Activated CD8-positive, alpha-beta T cell treated with anti-CD3 and anti-CD28 coated beads, Interleukin-2, amount 10 ng/mL, durations not matched to agents 7 days and 5 days (primary cell): ENCODE data around the gene CYP4A22. TPM values are rescaled to one million over a fixed set of nuclear protein-coding genes. Genes with fewer than 3 reads are reported as not detected.
A peak's percentile ranks its signal among the peaks of the same experiment; 100 is the strongest.

Source experiments
- ATAC-seq: fragments of 150-1000 bp; cut with Tn5 transposase; one replicate; pipeline ENCODE4 v1.10.0; 2021; ENCODE audit warnings: moderate library complexity
- CTCF ChIA-PET: fragments of 350-600 bp; sonication (Branson Sonifier 250); formaldehyde crosslinking; loops from one replicate; lab custom pipeline; 2021; ENCODE audit warnings: antibody characterized with exemption; lab: Charles Lee
- POLR2A ChIA-PET: fragments of 350-600 bp; sonication (Branson Sonifier 250); formaldehyde crosslinking; loops from one replicate; lab custom pipeline; 2021; ENCODE audit warnings: antibody characterized with exemption; lab: Charles Lee
- DNase-seq: peaks from one replicate; pipeline ENCODE4 v3.0.0-alpha.2; 2020
- H3K27ac Mint-ChIP-seq: one replicate; pipeline ENCODE4 v1.8.0; 2021; ENCODE audit warnings: mild to moderate bottlenecking, mixed read lengths
- H3K27me3 Mint-ChIP-seq: one replicate; pipeline ENCODE4 v1.8.0; 2021; ENCODE audit warnings: low read depth, mixed read lengths
- H3K36me3 Mint-ChIP-seq: one replicate; pipeline ENCODE4 v1.8.0; 2021; ENCODE audit warnings: low read depth, mixed read lengths
- H3K4me1 Mint-ChIP-seq: one replicate; pipeline ENCODE4 v1.8.0; 2021; ENCODE audit warnings: low read depth, mixed read lengths
- H3K4me3 Mint-ChIP-seq: one replicate; pipeline ENCODE4 v1.8.0; 2021; ENCODE audit warnings: mild to moderate bottlenecking, mixed read lengths
- H3K9me3 Mint-ChIP-seq: one replicate; pipeline ENCODE4 v1.8.0; 2022; ENCODE audit warnings: mixed read lengths; ENCODE audit not compliant: insufficient read depth
- total RNA-seq, 2 experiments: library from RNA; stranded (reverse); gene quantifications; one replicate each; pipeline ENCODE4 v1.2.3, GENCODE V29; 2021

CYP4A22 gene
- total RNA-seq, 2 experiments from 2014 or later: not detected

DNA sequence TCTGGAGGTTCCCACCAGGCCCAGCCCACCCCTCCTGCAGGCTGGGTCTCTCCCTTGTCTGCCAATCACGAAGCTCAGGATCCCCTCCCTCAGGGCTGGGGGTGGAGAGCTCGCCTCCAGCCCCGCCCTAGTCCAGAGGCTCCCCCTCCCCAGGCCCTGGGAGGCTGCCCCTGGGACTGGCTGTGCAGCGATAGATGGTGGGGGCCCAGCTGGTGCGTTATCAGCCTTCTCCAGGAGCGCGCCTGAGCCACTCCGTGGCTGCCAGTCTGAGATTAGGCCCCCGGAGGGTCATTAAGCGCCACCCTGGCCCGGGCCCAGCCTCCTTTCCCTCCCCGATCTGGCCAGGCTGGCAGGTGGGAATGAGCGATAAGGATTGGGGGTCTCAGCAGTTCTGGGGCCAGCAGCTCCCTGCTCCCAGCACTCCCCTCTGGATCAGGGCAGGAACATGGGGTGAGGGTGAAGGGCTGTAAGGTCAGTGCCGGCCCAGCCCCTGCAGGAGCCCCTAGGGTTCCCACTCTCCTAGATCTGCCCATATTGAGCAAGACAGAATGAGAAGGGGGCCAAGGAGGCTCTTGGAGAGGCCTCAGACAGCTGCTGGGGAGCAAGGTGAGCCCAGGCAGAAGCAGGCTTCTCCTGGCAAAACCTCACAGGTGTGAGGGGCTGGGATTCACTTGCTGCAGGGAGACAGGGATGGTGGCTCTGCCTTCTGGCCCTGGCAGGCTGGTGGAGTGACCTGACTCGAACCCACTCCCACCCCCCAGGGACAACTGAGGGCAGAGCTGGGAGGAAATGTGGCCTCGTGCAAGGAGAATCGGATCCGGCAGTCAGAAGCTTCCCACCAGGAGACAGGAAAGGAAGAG is 44.1 kb downstream of the CYP4A22 start:
- no peak overlapping the region for H3K27ac Mint-ChIP-seq
- peaks cover 24% of the 10 kb centered on the region for H3K27me3 Mint-ChIP-seq
- H3K36me3 Mint-ChIP-seq: no peaks in the 10 kb centered on the region
- DNase-seq (peak; percentile 16), ATAC-seq (no peak)
- CTCF ChIA-PET: interaction anchor here (0.9 to 3.8 kb wide), 3 partner anchors 11 to 256 kb away, joined by 3 to 19 read pairs (median 11); partner anchors contain the start of gene FOXD2
- H3K9me3 Mint-ChIP-seq: no peaks in the 10 kb centered on the region
- peaks cover 8% of the 10 kb centered on the region for H3K4me1 Mint-ChIP-seq
- POLR2A ChIA-PET: no interaction called here
- H3K4me3 Mint-ChIP-seq: no peak overlapping the region

DNA sequence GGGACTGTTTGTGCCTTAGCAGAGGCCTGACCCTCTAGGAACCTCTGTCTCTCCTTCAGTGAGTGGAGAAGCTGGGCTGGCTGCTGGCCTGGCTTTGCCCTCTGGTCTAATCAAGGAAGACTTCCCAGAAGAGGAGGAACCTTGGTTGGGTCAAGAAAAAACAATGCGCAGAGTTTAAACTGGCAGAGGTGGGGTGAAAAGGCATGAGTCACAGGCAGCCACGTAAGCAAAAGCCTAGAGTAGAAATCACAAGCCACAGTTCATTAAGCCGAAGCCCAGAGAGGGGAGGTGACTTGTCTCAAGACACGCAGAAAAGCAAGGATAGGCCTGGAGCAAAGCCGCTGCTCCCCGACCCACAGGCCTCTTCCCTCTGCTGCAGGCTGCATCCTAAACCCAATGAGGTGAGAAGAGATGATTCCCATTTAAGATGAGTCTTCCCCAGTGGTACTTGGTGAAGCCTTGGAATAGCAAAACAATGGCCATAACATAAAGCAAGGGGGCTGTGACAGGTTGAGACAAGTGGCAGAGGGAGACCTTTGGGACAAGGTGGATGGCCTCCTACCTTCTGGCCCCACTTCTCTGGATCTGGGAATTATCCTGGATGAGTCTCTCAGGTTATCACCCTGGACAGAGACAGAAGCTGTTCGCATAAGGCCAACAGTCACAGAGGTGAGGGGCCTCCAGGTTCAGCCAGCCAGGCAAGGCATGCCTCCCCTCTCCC is 44.9 kb downstream of the CYP4A22 start:
- no peak overlapping the region for H3K27ac Mint-ChIP-seq
- no peaks in the 10 kb centered on the region for H3K9me3 Mint-ChIP-seq
- peaks cover 24% of the 10 kb centered on the region for H3K27me3 Mint-ChIP-seq
- ATAC-seq (no peak), DNase-seq (peak; percentile 14)
- CTCF ChIA-PET: interaction anchor here (2.1 to 3.8 kb wide), 2 partner anchors 10 to 81 kb away, joined by 11 to 19 read pairs; no protein-coding TSS in a partner anchor
- no peak overlapping the region for H3K4me3 Mint-ChIP-seq
- H3K36me3 Mint-ChIP-seq: no peaks in the 10 kb centered on the region
- H3K4me1 Mint-ChIP-seq: peaks cover 8% of the 10 kb centered on the region
- POLR2A ChIA-PET: no interaction called here

DNA sequence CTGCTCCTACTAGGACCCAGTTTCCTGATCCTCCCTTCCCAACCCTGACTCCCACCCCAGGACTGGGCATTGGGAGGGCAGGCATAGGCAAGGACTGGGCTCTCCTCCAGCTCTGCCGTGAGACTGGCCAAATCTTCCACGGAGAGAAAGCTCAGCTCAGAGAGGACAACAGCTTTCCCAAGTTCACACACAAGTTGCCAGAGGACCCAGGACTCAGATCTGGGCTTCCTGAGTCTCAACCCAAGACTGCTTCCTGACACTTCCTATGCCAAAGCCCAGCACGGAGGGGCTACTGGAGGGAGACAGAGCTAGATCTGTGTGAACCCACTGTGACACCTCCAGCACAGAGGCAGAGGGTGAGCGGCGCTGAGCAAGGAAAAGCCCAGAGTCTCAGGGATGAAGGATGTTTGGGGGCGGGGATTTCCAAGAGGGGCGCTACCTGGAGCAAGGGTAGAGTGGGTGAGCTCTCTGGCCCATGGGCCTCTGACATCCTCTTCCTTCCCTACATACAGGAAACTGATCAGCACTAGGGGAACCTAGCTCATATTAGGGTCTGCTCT is 45.5 kb downstream of the CYP4A22 start:
- ChIA-PET POLR2A (no interaction called here), CTCF (interaction anchor here (0.8 to 3.8 kb wide), 2 partner anchors 10 to 12 kb away, joined by 3 to 19 read pairs; no protein-coding TSS in a partner anchor)
- Mint-ChIP-seq H3K27ac (no peak overlapping the region), H3K4me1 (peaks cover 8% of the 10 kb centered on the region), H3K27me3 (peaks cover 21% of the 10 kb centered on the region), H3K36me3 (no peaks in the 10 kb centered on the region), H3K4me3 (no peak overlapping the region), H3K9me3 (no peaks in the 10 kb centered on the region)
- ATAC-seq: no peak
- no peak for DNase-seq

DNA sequence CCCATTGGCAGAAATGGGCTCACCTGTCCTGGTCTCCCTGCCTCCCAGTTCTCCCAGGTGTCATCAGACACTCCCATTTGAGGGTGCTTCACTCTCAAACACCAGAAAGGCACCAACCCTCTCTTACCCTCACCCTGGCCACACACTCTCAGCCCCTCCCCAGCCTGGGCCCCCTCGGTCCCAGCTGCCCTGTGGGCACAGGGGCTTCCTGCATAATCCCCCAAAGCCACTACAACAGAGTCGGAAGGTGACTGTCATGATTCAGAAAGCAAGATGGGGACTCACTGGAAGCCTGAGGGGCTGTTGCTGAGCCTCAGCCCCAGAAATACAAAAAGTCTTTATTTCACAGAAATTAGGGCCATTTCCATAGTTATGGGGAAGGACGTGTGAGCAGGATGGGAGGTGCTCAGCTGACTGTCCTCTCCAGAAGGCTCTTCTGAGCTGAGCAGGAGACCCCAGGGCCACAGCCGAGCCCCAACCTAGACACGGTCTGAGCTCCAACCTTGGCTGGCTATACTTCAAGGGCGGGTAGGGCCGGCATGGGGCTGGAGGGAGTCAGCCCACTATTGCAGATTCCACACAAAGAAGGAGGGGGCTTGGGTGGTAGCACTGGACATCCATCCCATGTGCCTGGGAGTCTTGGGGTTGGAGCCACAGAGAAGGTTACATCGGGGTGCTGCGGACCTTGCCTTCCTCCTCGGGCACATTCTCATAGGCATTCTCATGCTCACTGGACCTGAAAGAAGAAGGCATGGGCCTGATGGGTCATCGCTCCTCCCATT is 46.3 kb downstream of the CYP4A22 start:
- ATAC-seq (no peak), DNase-seq (peak; percentile 19)
- H3K36me3 Mint-ChIP-seq: no peaks in the 10 kb centered on the region
- CTCF ChIA-PET: interaction anchor here (0.8 to 3.8 kb wide), 3 partner anchors 8 to 11 kb away, joined by 3 to 19 read pairs (median 4); no protein-coding TSS in a partner anchor
- H3K27me3 Mint-ChIP-seq: peaks cover 18% of the 10 kb centered on the region
- POLR2A ChIA-PET: no interaction called here
- H3K9me3 Mint-ChIP-seq: no peaks in the 10 kb centered on the region
- H3K27ac Mint-ChIP-seq: no peak overlapping the region
- peaks cover 8% of the 10 kb centered on the region for H3K4me1 Mint-ChIP-seq
- no peak overlapping the region for H3K4me3 Mint-ChIP-seq

DNA sequence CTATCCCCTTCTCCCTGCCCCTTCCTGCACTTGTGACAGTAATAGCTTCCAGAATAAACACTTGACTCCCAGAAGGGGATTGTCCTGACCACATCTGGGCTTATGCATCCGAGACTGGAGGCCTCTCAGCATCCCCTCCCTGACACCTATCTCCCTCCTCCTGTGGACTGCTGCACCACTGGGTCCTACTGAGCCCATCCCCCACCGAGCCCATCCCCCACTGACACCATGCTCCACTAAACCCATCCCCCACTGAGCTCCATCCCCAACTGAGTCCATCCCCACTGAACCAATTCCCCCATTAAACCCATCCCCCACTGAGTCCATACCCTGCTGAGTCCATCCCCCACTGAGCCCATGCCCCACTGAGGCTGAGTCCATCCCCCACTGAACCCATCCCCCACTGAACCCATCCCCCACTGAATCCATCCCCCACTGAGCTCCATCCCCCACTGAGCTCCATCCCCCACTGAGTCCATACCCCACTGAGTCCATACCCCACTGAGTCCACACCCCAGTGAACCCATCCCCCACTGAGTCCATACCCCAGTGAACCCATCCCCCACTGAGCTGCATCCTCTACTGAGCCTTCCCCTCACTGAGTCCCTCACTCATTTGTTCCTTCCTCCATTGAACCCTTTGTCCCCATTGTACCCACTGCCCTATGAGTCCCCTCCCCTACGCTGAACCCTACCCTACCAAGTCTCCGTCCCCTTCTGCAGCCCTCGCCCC is 47.0 kb downstream of the CYP4A22 start:
- no peak overlapping the region for H3K4me3 Mint-ChIP-seq
- ChIA-PET CTCF (interaction anchor here (1.2 to 3.8 kb wide), 2 partner anchors 8 to 9 kb away, joined by 4 to 19 read pairs; no protein-coding TSS in a partner anchor), POLR2A (no interaction called here)
- peaks cover 5% of the 10 kb centered on the region for H3K4me1 Mint-ChIP-seq
- H3K36me3 Mint-ChIP-seq: no peaks in the 10 kb centered on the region
- H3K27me3 Mint-ChIP-seq: peaks cover 12% of the 10 kb centered on the region
- H3K9me3 Mint-ChIP-seq: no peaks in the 10 kb centered on the region
- H3K27ac Mint-ChIP-seq: no peak overlapping the region
- DNase-seq (peak; percentile 21), ATAC-seq (peak; percentile 30)

DNA sequence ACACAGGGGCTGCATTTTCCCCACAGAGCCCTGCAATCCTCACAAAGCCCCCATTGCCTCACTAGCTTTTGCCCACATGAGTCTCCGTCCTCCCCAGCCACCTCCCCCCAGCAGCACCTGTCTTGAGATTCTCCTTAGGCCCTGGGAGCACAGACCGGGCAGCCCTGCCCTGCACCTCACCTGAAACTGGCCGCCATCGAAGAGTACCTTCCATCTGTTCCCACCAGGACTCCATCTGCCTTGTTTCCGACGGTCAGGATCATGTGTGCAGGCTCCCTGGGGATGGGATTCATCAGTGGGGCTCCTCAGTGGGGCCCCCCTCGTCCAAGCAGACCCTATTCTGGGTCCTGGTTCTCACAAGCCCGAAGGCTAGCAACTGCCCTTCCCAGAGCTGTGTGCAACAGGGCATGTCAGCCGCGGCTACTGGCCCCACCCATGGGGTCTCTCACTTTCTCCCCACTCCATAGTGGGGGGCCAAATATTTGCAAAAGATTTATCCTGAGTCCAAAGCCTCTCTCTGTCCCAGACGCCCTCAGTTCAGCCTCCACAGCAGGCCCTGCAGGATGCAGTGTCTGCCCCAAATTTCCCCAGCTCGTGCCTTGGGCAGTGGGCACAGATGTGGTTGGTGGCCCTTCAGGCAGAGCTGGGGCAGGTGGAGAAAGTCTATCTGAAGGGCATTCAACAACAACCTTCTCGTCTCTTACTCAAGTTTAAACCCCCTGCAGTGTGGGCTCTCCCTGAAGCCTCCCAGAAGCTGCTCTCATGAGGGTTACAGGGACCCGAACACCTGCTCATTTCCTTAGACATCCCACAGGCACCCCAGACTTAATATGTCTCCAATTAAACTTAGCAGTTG is 47.8 kb downstream of the CYP4A22 start:
- H3K9me3 Mint-ChIP-seq: no peaks in the 10 kb centered on the region
- ChIA-PET CTCF (interaction anchor here (1.2 to 3.8 kb wide), 2 partner anchors 7 to 10 kb away, joined by 4 to 19 read pairs; no protein-coding TSS in a partner anchor), POLR2A (no interaction called here)
- H3K27me3 Mint-ChIP-seq: peaks cover 8% of the 10 kb centered on the region
- no peaks in the 10 kb centered on the region for H3K36me3 Mint-ChIP-seq
- H3K4me3 Mint-ChIP-seq: no peak overlapping the region
- H3K27ac Mint-ChIP-seq: no peak overlapping the region
- DNase-seq (no peak), ATAC-seq (no peak)
- no peaks in the 10 kb centered on the region for H3K4me1 Mint-ChIP-seq

DNA sequence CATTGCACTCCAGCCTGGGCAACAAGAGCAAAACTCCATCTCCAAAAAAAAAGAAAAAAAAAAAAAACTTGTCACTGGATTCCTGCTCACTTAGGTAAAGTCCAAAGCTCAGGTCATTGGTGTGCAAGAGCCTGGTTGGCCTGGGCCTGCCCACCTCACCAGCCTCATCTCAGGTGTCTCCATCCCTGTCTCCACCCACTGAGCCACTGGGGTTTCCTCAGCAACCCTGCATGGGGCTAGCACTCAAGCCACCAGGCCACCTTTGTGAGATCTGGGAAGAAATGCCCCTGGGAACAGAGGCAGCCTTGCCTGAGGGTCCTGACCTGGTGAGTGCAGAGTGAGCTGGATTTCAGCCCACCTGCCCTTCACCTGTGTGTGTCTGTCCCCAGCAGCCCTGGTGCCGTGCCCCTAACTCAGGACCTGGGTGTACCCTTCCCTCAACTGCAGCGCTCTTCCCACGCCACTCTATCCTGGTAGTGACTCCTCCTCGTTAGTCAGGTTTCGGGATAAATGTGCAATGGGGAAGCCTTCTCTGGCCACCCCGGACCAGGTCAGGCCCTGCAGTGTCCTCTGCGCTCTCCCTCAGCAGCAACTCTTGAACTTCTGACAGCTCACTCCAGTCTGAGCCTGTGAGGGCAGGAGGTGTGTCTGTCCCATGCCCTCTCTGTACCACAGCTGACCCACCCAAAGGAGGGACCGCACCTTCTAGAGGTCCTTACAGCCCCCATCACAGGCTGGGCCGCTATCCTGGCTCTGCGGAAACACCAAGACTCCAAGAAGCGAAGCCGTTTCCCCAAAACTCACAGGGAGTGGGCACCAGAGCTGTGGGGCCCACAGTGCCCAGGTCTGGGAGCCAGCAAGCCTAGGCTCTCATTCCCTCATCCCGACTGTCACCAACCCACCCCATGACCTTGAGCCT is 49.3 kb downstream of the CYP4A22 start:
- POLR2A ChIA-PET: no interaction called here

DNA sequence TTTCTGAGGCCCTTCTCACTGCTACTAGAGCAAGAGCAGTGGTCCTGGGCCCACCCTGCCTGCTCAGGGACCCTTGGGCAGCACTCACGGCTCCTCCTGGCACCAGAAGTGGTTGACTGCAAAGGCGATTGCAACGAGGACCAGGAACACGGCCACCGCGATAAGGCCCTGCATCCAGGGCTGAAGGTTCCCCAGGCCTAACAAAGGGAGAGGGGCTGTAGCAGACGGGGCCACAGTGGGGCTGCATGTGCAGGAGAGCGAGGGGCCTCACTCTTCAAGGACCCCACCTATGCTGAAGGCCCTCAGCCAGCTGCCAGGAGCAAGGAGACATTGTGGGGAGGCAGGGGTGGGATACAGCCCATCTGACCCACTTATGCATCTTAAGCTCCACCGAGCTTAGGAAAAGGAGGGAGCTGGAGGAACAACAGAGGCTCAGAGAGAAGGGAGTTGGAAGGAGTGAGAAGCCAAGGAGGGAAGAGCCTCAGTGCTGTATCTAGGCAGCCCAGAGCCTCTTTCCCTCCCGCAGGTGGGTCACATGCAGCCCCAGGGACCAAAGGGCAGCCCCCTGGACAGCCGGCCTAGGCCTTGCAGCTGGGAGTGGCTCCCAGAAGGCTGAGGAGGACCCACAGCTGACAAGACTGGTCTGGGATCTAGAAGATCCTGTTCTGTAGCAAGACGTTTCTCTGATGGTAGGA is 50.1 kb downstream of the CYP4A22 start:
- ChIA-PET CTCF (interaction anchor here (0.8 to 3.7 kb wide), 3 partner anchors 8 to 76 kb away, joined by 3 to 26 read pairs (median 3); no protein-coding TSS in a partner anchor), POLR2A (no interaction called here)
- H3K27ac Mint-ChIP-seq: no peak overlapping the region
- H3K4me3 Mint-ChIP-seq: no peak overlapping the region
- H3K4me1 Mint-ChIP-seq: no peaks in the 10 kb centered on the region
- DNase-seq: peak; percentile 13
- H3K9me3 Mint-ChIP-seq: no peaks in the 10 kb centered on the region
- no peaks in the 10 kb centered on the region for H3K27me3 Mint-ChIP-seq
- H3K36me3 Mint-ChIP-seq: no peaks in the 10 kb centered on the region
- ATAC-seq: no peak

More for the DNA sequence above, 49.3 kb downstream of the CYP4A22 start:
- no peaks in the 10 kb centered on the region for H3K36me3 Mint-ChIP-seq
- ATAC-seq: no peak
- no peaks in the 10 kb centered on the region for H3K9me3 Mint-ChIP-seq
- CTCF ChIA-PET: no interaction called here
- no peak overlapping the region for H3K4me3 Mint-ChIP-seq
- H3K27me3 Mint-ChIP-seq: no peaks in the 10 kb centered on the region
- H3K27ac Mint-ChIP-seq: no peak overlapping the region
- no peaks in the 10 kb centered on the region for H3K4me1 Mint-ChIP-seq
- peak; percentile 9 for DNase-seq

DNA sequence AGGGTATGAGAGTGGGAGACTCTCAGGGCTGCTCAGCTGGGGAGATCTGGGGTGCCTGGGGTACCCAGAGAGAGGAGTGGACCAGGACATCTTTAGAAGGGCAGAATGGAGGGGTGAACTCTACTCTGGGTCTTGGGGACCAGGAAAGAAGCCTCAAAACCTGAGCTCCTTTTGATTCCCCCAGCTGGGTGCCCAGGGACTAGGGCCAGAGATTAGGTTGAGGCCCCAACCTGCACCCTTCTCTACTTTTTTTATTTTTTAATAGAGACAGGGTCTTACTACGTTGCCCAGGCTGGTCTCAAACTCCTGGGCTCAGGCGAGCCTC is 50.6 kb downstream of the CYP4A22 start:
- DNase-seq (peak; percentile 16), ATAC-seq (no peak)
- H3K36me3 Mint-ChIP-seq: no peaks in the 10 kb centered on the region
- H3K9me3 Mint-ChIP-seq: no peaks in the 10 kb centered on the region
- CTCF ChIA-PET: interaction anchor here (0.8 to 3.7 kb wide), 3 partner anchors 9 to 76 kb away, joined by 3 to 26 read pairs (median 3); no protein-coding TSS in a partner anchor
- H3K27me3 Mint-ChIP-seq: no peaks in the 10 kb centered on the region
- H3K4me1 Mint-ChIP-seq: no peaks in the 10 kb centered on the region
- H3K4me3 Mint-ChIP-seq: no peak overlapping the region
- POLR2A ChIA-PET: no interaction called here
- no peak overlapping the region for H3K27ac Mint-ChIP-seq
